ENCODE results near the gene RPA3.
"Not testable (repeated sequence)": the region's sequence is repeated elsewhere in the genome, so short reads cannot be mapped to it uniquely, and the experiment has no call there.

RPA3 gene

DNA sequence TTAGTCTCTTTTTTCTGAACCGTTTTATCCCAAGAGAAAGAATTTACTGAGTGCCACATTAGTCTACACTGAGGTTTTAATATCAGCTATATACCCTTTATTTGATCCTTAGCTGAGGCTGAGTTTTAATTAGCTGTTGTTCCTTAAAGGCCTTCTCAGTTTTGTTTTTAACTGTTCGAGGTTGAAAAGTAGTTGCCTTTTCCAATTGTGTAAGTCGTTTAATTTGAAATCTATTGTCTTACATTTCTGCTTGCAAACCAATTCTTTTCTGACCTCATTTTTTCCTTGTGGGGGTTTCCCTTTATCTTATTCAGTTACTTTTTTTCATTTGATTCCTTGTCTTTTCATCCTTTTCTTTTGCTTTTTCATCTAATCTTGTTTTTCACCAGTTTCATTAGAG is 47.0 kb downstream of the RPA3 start:
- no peak overlapping the region for H3K4me3 ChIP-seq (ENCODE audit: low read depth, low read length)
- TF ChIP-seq, protein P1, sequence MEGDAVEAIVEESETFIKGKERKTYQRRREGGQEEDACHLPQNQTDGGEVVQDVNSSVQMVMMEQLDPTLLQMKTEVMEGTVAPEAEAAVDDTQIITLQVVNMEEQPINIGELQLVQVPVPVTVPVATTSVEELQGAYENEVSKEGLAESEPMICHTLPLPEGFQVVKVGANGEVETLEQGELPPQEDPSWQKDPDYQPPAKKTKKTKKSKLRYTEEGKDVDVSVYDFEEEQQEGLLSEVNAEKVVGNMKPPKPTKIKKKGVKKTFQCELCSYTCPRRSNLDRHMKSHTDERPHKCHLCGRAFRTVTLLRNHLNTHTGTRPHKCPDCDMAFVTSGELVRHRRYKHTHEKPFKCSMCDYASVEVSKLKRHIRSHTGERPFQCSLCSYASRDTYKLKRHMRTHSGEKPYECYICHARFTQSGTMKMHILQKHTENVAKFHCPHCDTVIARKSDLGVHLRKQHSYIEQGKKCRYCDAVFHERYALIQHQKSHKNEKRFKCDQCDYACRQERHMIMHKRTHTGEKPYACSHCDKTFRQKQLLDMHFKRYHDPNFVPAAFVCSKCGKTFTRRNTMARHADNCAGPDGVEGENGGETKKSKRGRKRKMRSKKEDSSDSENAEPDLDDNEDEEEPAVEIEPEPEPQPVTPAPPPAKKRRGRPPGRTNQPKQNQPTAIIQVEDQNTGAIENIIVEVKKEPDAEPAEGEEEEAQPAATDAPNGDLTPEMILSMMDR (IDR thresholded peaks at IDR 0.05; ENCODE audit: borderline replicate concordance, insufficient read depth, low read depth, low read length) = no peak

DNA sequence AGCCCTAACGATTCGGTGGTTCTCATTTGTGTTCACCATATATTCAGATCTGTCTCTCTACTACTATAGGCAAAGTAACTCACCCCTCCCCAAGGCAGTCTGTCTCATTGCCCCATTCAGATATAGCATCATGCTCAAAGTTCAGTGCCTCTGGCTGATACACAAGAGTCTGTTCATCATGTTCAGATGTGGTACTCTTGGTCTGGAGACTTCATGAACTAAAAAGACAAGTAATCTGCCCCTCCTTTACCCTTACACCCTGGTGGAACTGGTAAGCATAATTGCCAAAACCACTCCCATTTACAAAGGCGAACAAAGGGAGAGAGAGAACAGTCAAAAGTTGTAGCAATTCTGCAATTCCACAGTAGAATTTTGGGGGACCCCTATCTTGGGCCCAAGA is 47.9 kb downstream of the RPA3 start:
- TF ChIP-seq, protein P1 (IDR thresholded peaks at IDR 0.05; ENCODE audit: borderline replicate concordance, insufficient read depth, low read depth, low read length) = no peak

DNA sequence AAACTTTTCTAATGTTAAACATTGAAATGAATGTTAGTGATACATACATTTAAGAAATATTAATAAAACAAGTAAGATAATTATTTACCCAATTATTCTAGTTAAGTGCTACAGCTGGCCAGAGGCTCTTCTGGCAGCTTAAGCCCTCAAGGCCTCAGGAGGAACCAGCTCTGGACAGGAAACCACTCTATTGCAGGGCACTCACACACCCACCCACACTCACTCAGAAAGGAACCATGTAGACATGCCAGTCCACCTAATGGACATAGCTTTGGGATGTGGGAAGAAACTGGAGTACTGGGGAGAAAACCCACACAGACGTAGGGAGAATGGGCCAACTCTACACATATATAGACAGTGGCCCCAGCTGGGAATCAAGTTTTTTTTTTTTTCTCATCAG is 49.7 kb downstream of the RPA3 start:
- TF ChIP-seq, protein P1 (IDR thresholded peaks at IDR 0.05; ENCODE audit: borderline replicate concordance, insufficient read depth, low read depth, low read length) = no peak
- H3K4me3 ChIP-seq (ENCODE audit: low read depth, low read length) = no peak overlapping the region

More for the DNA sequence above, 47.9 kb downstream of the RPA3 start:
- no peak overlapping the region for H3K4me3 ChIP-seq (ENCODE audit: low read depth, low read length)

DNA sequence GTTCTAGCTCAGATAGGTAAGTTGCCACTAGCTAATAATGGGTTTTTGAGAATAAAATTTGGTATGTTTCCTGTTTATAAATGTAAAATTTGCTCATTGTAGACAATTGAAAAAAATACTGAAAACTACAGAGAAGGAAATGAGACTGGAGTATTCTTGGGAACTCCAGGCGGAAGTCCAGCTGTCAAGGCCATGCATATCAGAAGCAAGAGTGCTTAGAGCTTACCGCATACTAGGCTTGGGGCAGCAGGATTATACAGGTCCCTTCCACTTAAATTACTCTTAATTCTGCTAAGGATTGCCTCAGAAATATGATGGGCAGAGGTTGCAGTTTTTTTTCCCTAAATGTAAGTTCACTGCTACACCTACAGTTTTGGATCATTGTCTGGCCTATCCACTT is 51.2 kb downstream of the RPA3 start:
- H3K4me3 ChIP-seq (ENCODE audit: low read depth, low read length) = no peak overlapping the region
- TF ChIP-seq, protein P1 (IDR thresholded peaks at IDR 0.05; ENCODE audit: borderline replicate concordance, insufficient read depth, low read depth, low read length) = no peak

DNA sequence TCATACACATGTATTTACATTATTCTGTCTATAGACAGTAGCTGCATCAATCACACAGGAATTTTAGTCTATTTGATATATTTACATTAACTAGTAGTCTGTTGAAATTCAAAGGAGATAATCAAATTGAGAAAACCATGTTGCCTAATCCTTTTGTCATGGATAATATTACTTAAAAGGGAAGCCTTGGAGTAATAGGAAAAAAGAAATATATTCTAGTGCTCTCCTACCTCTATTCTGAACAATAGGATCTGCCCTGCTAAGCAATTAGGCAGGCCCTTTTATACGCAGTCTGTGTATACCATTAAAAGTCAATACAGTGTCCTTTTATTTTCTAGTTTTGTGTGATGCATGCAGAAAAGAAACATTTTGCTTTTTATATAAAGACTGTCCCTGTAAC is 53.4 kb downstream of the RPA3 start:
- no peak overlapping the region for H3K4me3 ChIP-seq (ENCODE audit: low read depth, low read length)
- TF ChIP-seq, protein P1 (IDR thresholded peaks at IDR 0.05; ENCODE audit: borderline replicate concordance, insufficient read depth, low read depth, low read length) = no peak

DNA sequence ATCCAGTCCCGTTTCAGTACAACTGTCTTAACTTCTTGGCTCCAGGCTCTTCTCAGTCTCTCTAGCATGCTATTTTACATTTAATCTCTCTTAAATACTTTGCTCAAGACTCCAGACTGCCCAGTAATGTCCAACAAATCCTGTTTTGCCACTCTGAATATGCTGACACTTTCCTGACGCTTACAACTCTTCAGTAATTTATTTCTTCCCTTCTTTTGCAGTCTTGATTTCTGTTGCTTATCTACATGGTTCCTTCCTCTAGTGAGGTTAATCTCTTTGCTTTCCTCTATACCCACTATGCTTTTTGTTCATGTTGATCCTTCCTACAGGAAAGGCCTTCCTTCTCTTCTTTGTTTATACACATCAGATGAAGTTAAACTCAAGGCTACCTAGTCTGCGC is 54.1 kb downstream of the RPA3 start:
- TF ChIP-seq, protein P1 (IDR thresholded peaks at IDR 0.05; ENCODE audit: borderline replicate concordance, insufficient read depth, low read depth, low read length) = no peak
- H3K4me3 ChIP-seq (ENCODE audit: low read depth, low read length) = no peak overlapping the region

DNA sequence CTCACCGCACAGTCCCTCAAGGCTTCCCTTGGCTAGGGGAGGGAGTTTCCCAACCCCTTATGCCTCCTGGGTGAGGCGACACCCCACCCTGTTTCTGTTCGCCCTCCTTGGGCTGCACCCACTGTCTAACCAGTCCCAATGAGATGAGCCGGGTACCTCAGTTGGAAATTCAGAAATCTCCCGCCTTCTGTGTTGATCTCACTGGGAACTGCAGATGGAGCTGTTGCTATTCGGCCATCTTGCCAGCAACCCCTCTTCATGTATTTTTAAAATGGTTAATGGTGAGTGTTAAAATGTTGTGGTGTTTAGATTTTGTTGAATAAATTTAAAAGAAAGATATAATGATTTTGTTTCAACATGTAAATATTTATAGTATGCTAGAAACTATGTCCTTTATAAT is 55.9 kb downstream of the RPA3 start:
- TF ChIP-seq, protein P1 (IDR thresholded peaks at IDR 0.05; ENCODE audit: borderline replicate concordance, insufficient read depth, low read depth, low read length) = no peak
- H3K4me3 ChIP-seq (ENCODE audit: low read depth, low read length) = no peak overlapping the region

DNA sequence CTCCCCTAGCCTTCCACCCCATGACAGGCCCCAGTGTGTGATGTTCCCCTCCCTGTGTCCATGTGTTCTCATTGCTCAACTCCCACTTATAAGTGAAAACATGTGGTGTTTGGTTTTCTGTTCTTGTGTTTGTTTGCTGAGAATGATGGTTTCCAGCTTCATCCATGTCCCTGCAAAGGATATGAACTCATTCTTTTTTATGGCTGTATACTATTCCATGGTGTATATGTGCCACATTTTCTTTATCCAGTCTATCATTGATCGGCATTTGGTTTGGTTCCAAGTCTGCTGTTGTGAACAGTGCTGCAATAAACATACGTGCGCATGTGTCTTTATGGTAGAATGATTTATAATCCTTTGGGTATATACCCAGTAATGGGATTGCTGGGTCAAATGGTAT is 61.9 kb downstream of the RPA3 start:
- not testable (repeated sequence) for H3K4me3 ChIP-seq (ENCODE audit: low read depth, low read length)

Data from GM12875 (cell line).